ENCODE results near the gene TMEM63A.
"Not testable (repeated sequence)": the region's sequence is repeated elsewhere in the genome, so short reads cannot be mapped to it uniquely, and the experiment has no call there.

TMEM63A gene

DNA sequence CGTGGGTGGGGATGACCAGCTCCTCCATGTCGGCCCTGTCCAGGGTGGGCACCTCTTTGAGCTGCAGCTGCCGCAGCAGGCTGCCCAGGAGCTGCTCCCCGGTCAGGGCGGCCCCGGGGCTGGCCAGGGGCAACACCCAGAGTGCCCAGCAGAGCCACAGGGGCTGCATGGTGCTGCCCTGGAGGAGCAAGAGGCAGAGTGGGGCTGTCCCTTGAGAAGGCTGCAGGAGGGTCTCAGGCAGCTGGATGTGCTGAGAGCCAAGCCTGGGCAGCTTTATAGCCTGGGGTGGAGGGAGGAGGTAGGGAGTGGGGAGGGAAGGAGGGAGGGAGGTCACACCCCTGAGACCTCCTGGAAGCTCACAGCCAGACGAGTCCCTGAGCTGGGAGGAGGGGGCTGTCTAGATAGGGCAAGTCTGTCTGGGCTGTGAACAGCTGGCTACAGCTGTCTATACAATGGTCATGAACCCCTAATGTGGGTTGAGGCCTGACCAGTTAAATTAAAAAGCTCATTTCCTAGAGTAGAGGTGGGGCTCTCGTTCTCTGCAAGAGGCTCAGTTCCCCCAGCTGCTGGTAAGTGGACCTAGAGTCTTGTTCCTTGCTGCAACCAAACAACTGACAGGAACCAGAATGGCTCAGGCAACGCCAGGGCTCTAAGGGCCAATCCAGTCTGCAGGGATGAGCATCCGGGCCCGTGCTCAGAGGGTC, 6.9 kb upstream of the TMEM63A start, which contains the start of gene LEFTY1:
Gene LEFTY1 (minus strand): TSS at position 249 of the 704 bp plus-strand sequence. CDS start 80 bp downstream, at position 169.
- no peak within 1 kb of the TSS for H3K4me3 ChIP-seq (ENCODE audit: low read length)
- H3K4me1 ChIP-seq (ENCODE audit: control insufficient read depth, low read length): no peaks in the 10 kb centered on the region
- H3K36me3 ChIP-seq (ENCODE audit: control insufficient read depth, low read length): no peaks in the 10 kb centered on the region
- H3F3A ChIP-seq (ENCODE audit: control insufficient read depth, insufficient read depth): no peaks in the 10 kb centered on the region
- H3K27me3 ChIP-seq (ENCODE audit: control insufficient read depth, low read length): peaks cover under 1% of the 10 kb centered on the region; the same call in 1 of the 2 replicates
- TF ChIP-seq, protein P1, sequence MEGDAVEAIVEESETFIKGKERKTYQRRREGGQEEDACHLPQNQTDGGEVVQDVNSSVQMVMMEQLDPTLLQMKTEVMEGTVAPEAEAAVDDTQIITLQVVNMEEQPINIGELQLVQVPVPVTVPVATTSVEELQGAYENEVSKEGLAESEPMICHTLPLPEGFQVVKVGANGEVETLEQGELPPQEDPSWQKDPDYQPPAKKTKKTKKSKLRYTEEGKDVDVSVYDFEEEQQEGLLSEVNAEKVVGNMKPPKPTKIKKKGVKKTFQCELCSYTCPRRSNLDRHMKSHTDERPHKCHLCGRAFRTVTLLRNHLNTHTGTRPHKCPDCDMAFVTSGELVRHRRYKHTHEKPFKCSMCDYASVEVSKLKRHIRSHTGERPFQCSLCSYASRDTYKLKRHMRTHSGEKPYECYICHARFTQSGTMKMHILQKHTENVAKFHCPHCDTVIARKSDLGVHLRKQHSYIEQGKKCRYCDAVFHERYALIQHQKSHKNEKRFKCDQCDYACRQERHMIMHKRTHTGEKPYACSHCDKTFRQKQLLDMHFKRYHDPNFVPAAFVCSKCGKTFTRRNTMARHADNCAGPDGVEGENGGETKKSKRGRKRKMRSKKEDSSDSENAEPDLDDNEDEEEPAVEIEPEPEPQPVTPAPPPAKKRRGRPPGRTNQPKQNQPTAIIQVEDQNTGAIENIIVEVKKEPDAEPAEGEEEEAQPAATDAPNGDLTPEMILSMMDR (IDR thresholded peaks at IDR 0.05; ENCODE audit: low read depth, low read length, poor library complexity, severe bottlenecking): no peak
- TF ChIP-seq EZH2phosphoT487 (IDR thresholded peaks at IDR 0.05; ENCODE audit: borderline replicate concordance, low read length): no peak
- H4K20me1 ChIP-seq (ENCODE audit: control insufficient read depth, insufficient read depth, low read depth, low read length): no peaks in the 10 kb centered on the region
- no peaks in the 10 kb centered on the region for H3K79me2 ChIP-seq (ENCODE audit: control insufficient read depth, low read length)
- no peaks in the 10 kb centered on the region for H3K9me2 ChIP-seq (replicated peaks; ENCODE audit: control insufficient read depth, low read length)
- no peak within 1 kb of the TSS for H3K27ac ChIP-seq (ENCODE audit: low read depth, low read length)
- no peak within 1 kb of the TSS for H3K4me2 ChIP-seq (ENCODE audit: low read length)
- H3K9me3 ChIP-seq (ENCODE audit: control insufficient read depth, insufficient read depth, low read length): no peaks in the 10 kb centered on the region

DNA sequence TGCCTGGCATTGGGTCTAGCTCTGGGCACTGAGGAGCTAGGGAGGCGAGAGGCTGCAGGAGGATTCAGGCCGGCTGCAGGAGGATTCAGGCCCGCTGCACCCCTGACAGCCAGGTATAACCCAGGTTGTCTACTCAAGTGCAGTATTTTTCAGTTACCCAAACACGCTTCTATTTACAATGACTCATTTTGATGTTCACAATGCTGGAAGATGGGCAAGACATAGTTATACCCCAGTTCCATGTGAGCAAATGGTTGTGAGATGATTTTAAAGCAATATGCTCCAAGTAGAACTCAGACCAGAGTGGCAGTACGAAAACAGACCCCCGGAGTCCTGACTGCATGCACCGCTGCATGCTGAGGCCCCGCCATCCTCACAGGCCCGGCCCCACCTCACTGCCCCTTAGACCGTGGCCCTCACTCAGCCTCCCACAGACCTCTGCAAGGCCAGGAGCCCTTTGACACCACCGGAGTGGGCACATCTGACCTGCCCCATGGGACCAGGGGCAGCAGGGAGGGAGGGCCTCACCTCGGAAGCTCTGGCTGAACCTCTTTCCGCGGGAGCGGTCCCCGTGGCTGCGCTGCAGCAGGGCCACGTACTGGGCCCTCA, 6.2 kb upstream of the TMEM63A start:
- Histone ChIP-seq H3K27me3 (ENCODE audit: control insufficient read depth, low read length) (peaks cover 5% of the 10 kb centered on the region), H3K4me3 (ENCODE audit: low read length) (no peak overlapping the region), H3K79me2 (ENCODE audit: control insufficient read depth, low read length) (no peaks in the 10 kb centered on the region), H3K36me3 (ENCODE audit: control insufficient read depth, low read length) (no peaks in the 10 kb centered on the region), H3K9me2 (replicated peaks; ENCODE audit: control insufficient read depth, low read length) (no peaks in the 10 kb centered on the region), H3K4me1 (ENCODE audit: control insufficient read depth, low read length) (no peaks in the 10 kb centered on the region), H3K4me2 (ENCODE audit: low read length) (no peak overlapping the region), H3F3A (ENCODE audit: control insufficient read depth, insufficient read depth) (no peaks in the 10 kb centered on the region), H4K20me1 (ENCODE audit: control insufficient read depth, insufficient read depth, low read depth, low read length) (no peaks in the 10 kb centered on the region), H3K9me3 (ENCODE audit: control insufficient read depth, insufficient read depth, low read length) (no peaks in the 10 kb centered on the region), H3K27ac (ENCODE audit: low read depth, low read length) (no peak overlapping the region)
- TF ChIP-seq EZH2phosphoT487 (IDR thresholded peaks at IDR 0.05; ENCODE audit: borderline replicate concordance, low read length): no peak
- TF ChIP-seq, protein P1 (IDR thresholded peaks at IDR 0.05; ENCODE audit: low read depth, low read length, poor library complexity, severe bottlenecking): no peak

- not testable (repeated sequence) for H3K9me3 ChIP-seq (ENCODE audit: control insufficient read depth, insufficient read depth, low read length); H4K20me1 ChIP-seq (ENCODE audit: control insufficient read depth, insufficient read depth, low read depth, low read length); H3K4me2 ChIP-seq (ENCODE audit: low read length); H3K9me2 ChIP-seq (replicated peaks; ENCODE audit: control insufficient read depth, low read length); H3K4me3 ChIP-seq (ENCODE audit: low read length); H3K79me2 ChIP-seq (ENCODE audit: control insufficient read depth, low read length); H3K36me3 ChIP-seq (ENCODE audit: control insufficient read depth, low read length); H3K4me1 ChIP-seq (ENCODE audit: control insufficient read depth, low read length); H3F3A ChIP-seq (ENCODE audit: control insufficient read depth, insufficient read depth); H3K27ac ChIP-seq (ENCODE audit: low read depth, low read length)
- H3K27me3 ChIP-seq (ENCODE audit: control insufficient read depth, low read length): peaks cover 12% of the 10 kb centered on the region
Measured at GRCh38 chr1:225887554-225888288, 5.5 kb upstream of the TMEM63A start.

- Histone ChIP-seq H3K27ac (ENCODE audit: low read depth, low read length) (no peak overlapping the region), H3K9me2 (replicated peaks; ENCODE audit: control insufficient read depth, low read length) (no peaks in the 10 kb centered on the region), H3K79me2 (ENCODE audit: control insufficient read depth, low read length) (no peaks in the 10 kb centered on the region), H3F3A (ENCODE audit: control insufficient read depth, insufficient read depth) (no peaks in the 10 kb centered on the region), H3K4me1 (ENCODE audit: control insufficient read depth, low read length) (peaks cover 9% of the 10 kb centered on the region), H3K4me3 (ENCODE audit: low read length) (no peak overlapping the region), H4K20me1 (ENCODE audit: control insufficient read depth, insufficient read depth, low read depth, low read length) (no peaks in the 10 kb centered on the region), H3K36me3 (ENCODE audit: control insufficient read depth, low read length) (no peaks in the 10 kb centered on the region), H3K27me3 (ENCODE audit: control insufficient read depth, low read length) (peaks cover 20% of the 10 kb centered on the region), H3K4me2 (ENCODE audit: low read length) (no peak overlapping the region), H3K9me3 (ENCODE audit: control insufficient read depth, insufficient read depth, low read length) (no peaks in the 10 kb centered on the region)
- TF ChIP-seq EZH2phosphoT487 (IDR thresholded peaks at IDR 0.05; ENCODE audit: borderline replicate concordance, low read length): no peak
- TF ChIP-seq, protein P1 (IDR thresholded peaks at IDR 0.05; ENCODE audit: low read depth, low read length, poor library complexity, severe bottlenecking): no peak
Measured at GRCh38 chr1:225887030-225887314, 4.8 kb upstream of the TMEM63A start.

Measured in DOHH2 (cell line).